ENCODE data around the gene ALG12.
"Not testable (repeated sequence)": the region's sequence is repeated elsewhere in the genome, so short reads cannot be mapped to it uniquely, and the experiment has no call there.

GRCh38 chr22:49945042-49945794 is 27.0 kb upstream of the ALG12 start:
- TF ChIP-seq CTCF (IDR thresholded peaks at IDR 0.05); EZH2 (IDR thresholded peaks at IDR 0.05; ENCODE audit: borderline replicate concordance, insufficient read depth, low read depth, low read length, poor library complexity, severe bottlenecking): not testable (repeated sequence)

Measured in B cell (primary cell).